Right forelimb (tissue), 1 donor: ENCODE data around the gene DDC.

Experiments
- DNase-seq: peaks from one replicate; pipeline ENCODE4 v3.0.0-alpha.2; 2018

The DDC gene

DNA sequence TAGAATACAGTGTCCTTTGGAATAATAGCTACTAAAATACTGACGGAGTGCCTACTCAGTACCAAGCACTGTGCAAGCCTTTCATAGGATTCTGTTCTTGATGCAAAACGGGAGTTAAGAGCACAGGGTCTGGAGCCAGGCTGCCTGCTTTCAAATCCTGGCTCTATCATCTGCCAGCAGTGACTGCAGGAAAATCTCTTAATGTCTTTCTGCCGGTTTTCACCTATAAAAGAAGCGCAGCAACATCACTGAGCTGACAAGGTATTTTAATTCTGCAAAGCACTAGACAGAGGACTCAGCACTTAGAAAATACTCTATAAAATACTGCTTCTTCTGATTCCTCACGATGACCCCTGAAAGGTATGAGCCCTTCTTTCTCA is 115.7 kb downstream of the DDC start:
- no peak for DNase-seq

DNA sequence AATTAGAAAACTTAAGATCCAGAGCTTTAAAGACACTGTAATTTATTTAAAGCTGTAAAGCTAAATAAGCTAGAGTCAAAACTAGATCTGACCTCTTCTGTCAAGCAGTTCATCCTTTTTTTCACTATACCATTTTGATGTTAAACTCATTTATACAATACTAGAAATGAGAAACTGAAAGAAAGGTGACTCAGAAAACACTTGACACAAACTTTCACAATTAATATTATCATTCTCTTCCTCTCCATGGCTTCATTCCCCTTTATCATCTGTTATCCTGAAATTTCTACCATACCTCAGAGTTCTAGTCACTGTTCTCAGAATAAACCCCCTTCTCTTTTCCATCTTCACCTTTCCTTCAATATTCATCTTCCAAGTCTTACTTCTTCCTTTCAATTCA is 116.4 kb downstream of the DDC start:
- DNase-seq: no peak

DNA sequence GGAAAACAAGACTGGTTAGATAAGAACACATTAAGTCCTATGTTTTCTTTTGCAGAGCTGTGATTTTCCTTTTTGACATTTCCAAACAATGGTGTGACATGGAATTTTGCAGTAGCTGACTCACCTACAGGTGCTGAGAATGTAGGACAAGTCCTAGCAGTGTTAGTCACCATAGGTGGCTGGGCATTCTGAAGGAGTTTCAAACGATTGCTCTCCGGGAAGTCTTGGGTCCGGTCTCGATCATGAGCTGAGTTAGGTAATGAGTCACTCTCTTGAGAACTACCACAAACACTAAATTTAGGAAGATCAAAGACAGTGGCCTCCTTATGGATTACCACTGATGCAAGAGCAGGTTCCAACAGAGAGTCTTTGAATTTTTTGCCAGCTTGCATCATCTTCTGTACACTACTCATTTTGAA is 118.7 kb downstream of the DDC start:
- no peak for DNase-seq

DNA sequence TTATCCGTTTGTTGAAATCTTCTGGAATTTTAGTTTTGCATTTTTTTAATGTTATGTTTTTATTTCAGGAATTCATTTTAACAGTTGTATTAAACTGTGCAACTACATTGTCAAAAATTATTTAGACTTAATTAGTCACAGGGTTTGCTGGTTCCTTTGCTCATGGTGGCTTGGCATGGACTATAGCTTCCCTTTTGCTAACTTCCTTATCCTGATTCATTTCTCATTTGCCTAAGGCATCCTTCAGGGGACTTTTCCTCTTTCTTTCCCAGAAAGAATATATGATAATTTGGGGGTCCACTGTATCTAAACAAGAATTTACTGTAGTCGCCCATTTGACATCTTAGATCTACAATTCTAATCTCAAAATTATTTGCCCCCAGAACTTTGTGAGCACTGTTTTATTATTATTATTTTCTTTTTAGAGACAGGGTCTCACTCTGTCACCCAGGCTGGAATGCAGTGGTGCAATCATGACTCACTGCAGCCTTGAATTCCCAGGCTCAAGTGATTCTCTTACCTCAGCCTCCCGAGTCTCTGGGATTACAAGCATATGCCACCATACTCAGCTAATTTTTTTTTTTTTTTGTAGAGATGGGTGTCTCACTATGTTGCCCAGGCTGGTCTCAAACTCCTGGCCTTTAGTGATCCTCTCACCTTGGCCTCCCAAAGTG is 128.9 kb downstream of the DDC start:
- no peak for DNase-seq

DNA sequence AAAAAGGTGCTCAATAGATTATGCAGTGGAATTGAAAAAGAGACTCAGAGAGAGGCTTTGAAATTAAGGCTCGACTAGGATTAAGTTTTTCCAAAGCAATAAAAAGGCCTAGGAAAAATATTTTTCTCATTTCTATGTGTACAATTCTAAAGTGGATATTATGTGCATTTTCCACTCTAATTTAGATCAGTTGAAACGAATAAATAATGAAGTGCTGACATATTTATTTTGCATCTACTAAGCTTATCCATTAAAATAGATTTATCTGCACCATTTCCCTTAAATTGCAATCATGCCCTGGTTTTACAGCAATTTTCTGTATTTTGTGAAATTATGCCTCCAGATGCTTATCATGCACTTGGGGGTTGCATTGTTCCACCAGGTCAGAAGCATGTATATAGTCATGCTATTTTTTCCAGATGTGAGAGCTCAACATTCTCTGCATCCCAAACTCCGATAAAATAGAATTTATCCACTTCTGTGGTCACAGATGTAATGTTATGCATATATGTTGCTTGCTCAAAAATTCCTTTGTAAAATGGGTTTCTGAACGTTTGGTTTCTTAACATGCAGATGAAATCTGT is 133.4 kb downstream of the DDC start:
- DNase-seq: no peak

DNA sequence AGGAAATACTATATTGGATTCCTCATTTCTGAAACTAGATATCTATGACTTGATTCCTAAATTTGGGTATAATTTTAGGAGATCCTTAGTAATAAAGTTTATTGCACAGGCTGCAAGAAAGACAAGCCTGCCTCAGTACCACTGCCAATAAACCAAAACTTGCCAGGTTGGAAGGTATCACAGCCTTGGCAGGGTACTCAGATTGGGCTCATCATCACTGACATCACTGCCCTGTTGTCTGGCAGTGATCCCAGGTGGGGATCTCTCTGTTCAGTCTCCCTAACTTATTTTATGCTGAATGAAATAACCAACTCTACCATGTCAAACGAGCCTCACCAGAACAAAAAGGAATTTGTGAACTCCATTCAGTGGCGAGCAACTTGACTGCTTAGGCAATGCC is 133.9 kb downstream of the DDC start:
- no peak for DNase-seq

DNA sequence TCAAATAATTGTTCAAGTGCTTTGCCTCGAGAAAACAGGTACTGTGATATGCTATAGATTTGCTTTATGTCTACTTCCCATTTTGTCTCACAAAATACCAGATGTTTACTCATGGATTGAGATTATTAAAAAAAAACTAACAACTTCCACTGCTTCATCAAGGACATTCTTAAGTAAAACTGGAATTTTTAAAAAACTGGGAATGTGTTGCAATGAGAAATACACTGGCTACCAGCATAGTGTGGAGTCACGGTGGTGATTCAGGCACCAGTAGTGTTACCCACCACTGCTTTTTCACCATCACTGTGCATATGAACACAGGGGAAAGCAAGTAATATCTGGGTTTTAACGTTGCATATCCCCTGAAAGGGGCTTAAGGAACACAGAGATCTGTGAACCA is 136.3 kb downstream of the DDC start:
- no peak for DNase-seq

DNA sequence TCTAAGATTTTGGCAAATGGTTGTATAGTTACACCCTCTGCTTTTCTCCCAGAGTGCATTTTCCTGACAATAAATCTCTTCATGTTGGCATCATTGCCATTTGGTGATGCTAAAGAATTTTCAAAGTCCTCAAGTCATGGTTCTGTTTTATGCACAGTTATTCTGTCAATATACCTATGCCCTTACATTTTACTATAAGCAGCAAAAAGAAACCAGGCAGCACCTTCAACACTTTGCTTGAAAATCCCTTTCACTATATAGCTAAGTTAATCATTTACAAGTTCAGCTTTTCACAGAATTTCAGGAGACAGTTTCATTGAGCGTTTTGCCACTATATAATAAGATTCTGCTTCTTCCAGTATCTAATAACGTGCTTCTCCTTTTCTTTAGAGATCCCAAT is 137.7 kb downstream of the DDC start:
- no peak for DNase-seq

DNA sequence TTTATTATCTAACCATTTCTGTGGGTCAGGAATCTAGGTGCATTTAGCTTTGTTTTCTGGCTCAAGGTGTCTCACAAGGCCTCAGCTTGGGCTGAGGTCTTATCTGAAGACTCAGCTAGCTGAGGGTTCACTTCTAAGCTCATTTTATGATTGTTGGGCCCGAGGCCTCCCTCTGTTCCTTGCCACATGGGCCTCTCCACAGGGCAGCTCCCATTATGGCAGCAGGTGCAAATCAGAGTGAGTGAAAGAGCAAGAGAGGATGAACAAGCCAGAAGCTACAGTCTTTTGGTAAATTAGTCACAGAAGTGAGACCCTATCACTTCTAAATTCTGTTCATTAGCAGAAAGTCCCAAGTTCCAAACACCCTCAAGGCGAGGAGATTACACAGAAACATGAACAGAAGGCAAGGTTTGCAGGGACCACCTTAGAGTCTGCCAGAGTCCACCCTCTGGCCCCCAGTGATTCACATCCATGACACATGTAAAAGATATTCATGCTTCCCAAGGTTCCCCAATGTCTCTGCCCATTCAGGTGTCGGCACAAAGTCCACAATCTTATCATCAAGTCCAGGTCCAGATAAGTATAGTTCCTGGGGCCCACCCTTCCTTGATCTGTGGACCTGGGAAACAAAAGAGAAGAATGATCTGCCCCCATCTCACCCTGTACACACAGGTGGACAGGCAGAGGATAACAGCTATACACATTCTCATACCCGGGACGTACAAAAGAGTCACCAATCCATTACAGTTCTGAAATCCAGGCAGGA is 138.7 kb downstream of the DDC start:
- DNase-seq: no peak

DNA sequence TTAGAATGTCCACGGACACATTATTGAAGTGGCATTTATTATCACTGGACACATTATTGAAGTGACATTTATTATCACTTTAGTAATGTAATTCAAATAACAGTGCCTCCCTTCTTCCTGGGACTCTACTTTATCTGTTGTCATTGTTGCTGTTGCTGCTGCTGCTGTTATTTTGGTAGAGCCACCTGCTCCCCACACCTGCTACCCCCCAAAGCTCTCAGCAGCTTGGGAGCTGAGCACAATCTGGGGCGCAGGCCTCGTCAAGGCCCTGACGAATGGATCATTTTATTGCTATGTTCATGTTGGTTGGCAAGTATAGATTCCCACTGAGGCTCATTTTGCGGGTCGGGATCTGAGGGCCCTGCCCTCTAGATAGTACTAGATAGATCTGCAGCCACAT is 139.9 kb downstream of the DDC start:
- DNase-seq: no peak

DNA sequence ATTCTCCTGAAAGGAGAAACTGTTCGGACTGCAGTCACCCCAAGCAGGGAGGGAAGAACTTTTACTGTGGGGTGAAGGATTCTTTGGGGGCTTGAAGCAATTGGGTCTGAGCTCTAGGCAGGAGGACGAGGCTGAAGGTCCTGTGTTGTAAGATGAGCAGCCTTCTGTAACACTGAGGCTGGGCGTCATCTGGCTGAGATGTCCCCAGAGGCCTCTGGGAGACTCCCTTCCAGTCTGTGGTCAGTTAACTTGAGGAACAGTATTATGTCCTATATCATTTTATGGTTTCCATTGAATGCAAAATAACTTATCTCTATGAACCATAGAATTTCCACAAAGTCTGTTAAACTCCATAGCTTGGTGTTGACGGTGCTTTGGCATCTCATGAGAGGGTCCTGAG is 141.3 kb downstream of the DDC start:
- DNase-seq: no peak

DNA sequence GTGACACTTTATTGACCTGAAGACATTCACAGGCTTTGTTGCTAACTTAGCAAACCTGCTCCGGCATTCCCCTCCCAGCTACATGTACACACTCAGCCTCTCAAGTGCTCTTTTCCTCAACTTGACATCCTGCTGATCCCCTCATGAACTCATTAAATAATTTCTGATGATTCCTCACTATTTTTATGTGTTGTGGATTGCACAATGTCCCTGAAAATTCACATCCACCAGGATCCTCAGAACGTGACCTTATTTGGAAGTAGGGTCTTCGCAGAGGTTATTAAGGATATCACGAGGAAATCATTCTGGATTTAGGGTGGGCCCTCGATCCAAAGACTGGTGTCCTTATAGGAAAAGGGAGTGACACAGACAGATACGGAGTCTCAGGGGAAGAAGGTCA is 142.3 kb downstream of the DDC start:
- no peak for DNase-seq

DNA sequence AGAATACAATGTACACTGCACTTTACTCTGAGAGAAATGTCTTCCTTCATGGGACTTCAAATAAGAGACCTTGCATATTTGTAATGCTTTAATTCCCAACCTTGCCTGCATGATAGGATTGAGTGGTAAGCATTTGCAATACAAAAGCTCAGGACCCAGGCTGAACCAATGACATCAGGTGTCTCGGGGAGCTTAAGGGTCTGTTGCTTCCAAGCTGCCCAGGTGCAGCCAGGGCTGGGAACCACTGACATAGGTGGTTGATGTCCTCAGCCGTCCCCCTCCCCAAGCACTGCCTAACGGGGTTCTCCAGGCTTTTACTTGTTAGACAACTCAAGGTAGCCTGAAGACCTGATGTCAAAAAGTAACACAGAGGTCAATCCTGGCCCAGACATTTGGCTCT is 144.2 kb downstream of the DDC start:
- no peak for DNase-seq

DNA sequence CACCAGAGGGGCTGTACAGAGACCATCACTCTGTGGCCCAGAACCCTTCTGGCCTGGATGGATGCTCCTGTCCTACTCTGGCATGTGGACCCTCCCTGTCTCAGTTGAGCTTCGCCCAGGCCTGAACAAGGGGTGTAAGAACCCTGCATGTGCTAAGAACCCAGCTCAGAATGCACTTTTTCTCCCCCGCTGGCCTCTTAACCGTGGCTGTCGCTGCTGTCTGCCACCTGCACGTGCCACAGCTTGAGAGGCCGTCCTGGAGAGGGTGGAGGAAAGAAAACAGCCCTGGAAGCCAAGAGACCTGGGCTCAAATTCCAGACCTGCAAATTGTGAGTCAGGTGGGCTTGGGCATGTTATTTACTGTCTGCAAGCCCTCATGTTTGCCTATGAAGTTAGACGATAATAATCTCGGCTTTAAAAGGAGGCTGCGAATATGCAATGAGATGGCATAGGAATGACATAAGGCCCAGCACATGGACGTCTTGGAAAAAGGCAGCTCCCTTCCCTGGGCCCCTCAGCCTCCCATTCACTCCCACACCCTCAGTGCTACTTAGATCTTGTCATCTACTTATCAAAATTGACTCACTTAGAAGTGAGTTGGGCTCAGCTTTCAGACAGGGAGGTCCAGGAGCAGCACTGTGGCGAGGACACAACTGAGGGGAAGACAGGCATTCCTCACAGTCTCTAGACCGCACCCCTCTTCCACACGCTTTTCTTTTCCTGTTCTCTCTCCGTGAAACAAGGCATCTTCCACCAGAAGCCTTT is 146.5 kb downstream of the DDC start:
- DNase-seq: no peak

DNA sequence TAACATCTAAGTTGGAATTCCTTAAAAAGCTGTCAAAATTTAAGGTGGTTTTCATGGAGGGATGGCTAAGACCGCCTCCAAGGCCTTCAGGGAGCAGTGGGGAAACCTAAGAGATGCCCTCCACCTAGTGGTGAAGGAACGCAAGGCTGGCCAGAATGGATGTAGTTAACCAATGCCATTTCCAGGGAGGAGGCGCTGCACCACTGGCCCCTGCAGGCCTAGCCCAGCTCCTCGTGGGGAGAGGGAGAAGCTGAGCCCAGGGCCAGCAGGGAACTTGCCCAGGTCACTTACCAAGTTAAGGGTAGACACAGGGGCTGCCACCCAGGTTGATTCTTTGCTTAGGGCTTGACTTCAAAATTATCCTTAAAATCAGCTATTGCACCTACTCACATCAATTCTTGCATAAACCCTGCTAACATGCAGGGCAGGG is 147.1 kb downstream of the DDC start:
- DNase-seq: peak; percentile 62

DNA sequence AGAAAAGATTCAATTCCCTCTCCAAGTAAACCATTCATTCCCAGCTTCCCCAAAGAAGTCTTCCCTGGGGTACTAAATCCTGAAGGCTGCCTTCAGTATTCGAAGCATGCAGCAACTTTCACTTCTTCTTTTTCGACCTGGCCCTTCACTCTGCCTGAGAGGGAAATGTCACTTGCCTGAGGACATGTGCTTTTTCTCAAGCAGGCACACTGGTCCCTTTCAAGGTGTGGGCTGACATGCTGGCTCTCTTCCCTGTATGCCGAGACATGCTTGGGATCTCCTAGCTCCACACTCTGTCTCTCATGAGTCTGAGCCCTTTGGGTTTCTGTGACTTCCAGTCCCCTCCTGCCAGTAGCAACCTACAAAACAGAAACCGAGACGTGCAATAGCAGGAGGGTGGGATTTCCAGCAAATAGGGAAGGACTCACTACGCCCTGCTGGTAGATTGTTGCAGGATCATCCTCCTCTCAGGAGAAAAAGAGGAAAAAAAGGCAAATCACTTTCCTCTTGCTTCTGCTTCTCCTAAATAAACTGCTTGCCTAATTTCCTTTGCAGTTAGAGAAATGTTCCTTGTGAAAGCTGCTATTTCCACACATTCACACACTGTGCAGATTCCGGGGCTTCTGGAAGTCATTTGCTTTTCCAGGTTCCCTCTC is 148.6 kb downstream of the DDC start:
- no peak for DNase-seq

DNA sequence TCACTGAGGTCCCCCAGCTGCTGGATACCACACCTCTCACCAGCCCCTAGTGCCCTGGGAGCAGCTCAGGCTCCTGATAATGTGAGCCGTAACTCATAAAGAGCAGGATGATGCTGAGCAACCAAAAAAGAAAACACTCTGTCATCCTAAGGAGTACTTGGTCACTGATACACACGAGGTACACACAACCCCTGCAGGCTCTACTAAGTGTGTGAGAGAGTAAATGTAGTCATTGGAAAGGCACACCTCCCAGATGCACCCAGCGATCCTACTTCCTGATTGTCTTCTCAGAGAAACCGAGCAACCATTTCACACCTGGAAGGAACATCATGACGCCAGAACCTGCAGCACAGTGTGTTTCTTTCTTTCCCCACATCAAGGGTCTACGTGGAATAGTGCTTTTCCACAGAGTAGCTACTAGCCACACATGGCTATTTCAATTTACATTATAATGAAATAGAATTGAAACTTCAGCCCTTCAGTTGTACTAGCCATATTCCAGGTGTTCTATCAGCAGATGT is 149.3 kb downstream of the DDC start:
- DNase-seq: no peak

DNA sequence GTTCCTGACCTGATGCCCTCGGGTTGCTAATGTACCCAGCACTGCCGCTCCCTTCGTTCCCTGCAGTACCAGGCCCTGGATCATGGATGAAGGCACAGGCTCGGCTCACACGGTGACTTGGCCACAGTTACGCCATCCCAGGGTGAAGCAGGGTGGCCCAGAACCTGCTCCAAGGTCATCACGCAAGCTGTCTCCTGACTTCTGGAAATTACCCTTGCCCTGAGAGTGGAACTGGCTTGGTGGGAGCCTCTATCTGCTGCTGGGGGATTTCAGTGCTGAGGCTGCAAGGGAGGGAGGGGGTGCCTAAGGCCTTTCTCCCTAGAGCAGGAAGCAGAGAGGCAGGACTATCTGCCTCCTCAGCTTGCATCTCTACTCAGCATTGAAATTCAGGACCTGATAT is 151.6 kb downstream of the DDC start:
- DNase-seq: no peak

DNA sequence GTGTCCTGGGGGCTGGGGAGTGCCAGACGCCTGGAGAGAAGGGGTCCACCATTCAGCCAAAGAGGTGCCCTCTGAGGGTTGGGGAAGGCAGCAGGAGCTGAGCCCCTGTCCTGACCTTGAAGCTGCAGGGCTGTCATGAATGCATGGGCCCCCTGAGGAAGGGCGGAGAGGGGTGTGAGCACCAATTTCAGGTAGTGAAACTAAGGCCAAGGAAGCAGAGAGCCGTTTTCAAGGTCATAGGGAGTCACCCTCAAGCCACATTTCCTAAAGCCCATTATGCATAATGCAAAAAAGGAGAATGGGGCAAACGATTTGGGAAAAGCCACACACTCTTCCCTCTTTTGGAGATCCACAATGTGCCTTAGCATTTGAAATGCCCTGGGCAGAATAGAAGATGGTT is 152.2 kb downstream of the DDC start:
- no peak for DNase-seq

DNA sequence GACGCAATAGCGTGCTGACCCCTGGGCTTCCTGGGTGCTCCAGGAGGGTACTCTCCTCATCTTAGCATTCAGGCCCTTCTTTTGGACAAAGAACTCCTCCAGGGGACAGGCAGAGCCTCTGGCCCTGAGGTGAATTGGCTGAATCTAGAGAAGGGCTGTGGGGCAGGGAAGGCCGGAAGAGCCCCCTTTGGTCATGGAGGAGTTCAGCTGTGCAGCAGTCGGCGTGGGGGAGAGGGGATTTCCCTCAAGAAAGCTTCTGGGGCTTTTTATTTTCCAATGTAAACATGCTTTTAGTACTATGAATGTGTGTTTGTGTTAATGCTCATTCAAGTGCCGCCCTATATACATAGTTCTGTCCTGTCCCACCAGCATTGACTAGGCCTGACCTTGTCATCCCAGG is 153.9 kb downstream of the DDC start:
- DNase-seq: no peak

DNA sequence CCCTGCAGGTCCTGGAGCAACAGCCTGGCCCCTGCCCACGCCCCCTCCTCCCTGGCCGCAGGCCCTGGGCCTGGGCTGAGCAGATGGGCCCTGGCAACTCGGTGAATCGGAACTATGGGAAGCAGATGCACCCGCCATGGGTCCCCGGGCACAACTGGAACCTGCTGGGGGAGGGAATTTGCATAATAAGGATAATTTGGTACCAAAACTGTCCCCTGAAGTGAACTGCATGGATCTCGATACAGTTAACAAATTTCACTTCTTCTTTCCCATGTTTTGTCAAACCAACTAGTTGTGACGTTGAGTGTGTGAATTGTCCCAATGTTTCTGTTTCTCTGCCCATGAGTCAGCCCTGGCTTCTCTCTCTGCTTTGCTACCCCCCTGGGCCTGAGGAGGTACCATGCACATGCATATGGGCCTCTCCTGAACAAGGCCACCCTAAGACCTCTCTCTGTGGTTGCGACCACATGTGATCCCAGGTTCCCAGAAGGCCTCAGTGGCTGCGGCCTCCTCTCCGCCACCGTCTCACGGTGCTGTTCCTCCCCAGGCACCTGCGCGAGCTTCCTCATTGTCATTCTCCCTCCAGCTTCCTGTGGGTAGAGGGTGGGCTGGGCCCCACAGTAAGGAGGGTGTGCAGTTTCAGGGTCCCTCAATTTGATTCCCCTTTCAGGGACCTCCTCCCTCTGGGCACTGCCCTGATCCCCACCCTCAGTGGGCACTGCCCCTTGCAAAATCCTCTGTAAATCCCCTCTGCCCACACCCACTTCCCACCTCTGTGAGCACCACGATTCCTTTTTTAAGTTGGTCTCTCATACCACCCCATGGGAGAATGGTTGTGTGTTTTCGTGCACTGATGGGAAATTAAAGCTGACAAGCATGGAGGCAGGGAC is 155.1 kb downstream of the DDC start:
- DNase-seq: no peak
